Stimulated activated CD4-positive, alpha-beta T cell treated with anti-CD3 and anti-CD28 coated beads, Interleukin-2, amount 100 ng/mL, for 4 hours (primary cell): ENCODE data around the gene LZTR1.

Experiments used
- DNase-seq: peaks from one replicate; pipeline ENCODE4 v3.0.0-alpha.2; 2020; ENCODE audit warnings: low read depth

The LZTR1 gene

DNA sequence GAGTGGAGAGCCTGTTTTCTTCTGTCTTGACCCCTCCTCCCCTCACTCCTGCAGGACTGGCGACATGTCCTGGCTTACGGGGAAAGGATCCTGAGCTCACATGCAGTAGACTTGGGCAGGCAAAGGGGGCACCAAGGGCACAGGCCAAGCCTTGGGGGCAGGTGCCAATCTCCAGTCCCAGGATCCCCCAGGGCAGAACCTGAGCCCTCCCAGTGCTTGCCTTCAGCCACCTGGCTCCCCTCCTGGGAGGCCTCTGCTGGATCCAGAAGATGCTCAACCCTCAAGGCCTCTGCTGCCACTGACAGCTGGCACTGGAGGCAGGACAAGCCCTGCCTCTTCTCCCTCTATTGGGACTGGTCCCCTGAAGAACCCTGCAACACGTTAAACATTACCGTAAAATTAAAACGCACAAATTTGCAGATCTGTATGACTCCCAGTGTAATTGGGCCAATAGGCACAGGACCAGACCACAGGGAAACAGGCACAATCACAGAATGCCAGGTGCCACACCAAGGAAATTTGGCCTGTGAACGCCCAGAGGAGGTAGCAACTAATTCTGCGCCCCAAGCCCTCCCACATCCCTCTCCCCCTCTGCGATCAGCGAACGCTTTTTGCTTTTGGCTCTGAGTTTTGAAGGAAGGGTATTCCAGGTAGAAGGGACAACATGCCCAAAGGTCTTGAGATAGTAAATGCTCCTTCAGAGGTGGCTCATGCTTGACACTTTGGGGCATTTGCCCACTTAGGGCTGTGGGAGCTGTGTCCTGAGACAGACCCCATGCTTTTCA, 967 bp upstream of the LZTR1 start:
- DNase-seq: no peak

DNA sequence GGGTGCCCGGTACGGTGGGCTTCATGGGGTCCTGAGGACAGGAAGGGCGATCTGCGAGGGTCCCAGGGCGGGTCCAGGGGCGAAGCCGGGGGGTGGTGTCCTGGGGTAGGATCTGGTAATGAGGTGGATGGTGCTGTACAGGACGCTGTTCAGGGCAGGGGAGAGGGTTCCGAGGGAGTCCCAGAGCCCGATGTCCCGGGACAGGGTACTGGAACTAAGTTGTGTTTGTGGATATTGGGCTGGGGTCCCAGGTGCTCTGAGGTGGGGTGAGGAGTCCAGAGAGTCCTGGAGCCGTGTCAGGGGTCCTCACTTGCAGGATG, 426 bp downstream of the LZTR1 start:
- no peak for DNase-seq

- no peak for DNase-seq
These were observed 1.1 kb downstream of the LZTR1 start for GRCh38 chr22:20983081-20983771.

GRCh38 chr22:20985720-20986119, 3.6 kb downstream of the LZTR1 start:
- no peak for DNase-seq

DNA sequence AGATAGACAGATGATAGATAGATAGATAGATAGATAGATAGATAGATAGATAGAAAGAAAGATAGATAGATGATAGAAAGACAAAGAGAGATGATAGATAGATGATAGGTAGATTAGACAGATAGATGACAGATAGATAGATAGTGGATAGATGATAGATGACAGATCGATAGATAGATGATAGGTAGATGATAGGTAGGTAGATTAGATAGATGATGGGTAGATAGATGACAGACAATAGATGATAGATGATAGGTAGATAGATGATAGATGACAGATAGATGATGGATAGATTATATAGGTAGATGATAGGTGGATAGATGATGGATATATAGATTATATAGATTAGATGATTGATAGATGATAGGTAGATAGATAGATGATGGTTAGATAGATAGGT, 4.3 kb downstream of the LZTR1 start:
- no peak for DNase-seq

GRCh38 chr22:20987375-20987774, 5.3 kb downstream of the LZTR1 start:
- DNase-seq: no peak

- no peak for DNase-seq
These were observed 6.7 kb downstream of the LZTR1 start for GRCh38 chr22:20988573-20989322.

DNA sequence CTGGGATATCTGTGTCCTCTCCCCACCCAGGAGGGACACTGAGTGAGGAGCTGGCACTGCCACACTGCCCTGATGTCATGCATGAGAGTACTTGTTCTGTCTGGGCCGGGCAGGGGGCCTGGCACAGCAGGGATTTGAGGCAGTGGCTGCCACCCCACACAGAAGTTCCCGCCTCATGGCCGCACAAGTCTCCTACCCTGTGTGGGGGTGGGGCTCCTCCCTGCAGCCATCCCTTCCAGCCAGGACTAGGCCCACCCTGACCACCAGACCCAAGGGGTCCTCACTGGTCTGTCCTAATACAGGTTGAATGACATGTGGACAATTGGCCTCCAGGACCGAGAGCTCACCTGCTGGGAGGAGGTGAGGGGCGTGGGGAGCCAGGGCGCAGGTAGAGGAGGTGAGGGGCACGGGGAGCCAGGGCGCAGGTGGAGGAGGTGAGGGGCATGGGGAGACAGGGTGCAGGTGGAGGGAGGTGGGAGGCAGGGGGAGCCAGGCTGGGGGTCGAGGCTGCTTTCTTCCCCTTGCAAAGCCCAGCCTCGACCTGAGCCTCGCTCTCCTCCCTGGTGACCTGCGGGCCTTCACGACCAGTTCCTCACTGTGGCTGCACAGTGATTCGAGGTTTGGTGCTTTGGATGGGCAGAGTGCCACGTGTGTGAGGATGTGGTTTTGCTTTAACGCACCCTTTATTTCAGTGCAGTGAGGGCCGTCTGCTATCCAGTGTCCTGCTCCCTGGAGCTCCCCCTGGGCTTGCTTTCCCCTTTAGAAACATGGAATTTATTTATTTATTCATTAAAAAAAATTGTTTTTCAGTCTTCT, 7.4 kb downstream of the LZTR1 start:
- no peak for DNase-seq

DNA sequence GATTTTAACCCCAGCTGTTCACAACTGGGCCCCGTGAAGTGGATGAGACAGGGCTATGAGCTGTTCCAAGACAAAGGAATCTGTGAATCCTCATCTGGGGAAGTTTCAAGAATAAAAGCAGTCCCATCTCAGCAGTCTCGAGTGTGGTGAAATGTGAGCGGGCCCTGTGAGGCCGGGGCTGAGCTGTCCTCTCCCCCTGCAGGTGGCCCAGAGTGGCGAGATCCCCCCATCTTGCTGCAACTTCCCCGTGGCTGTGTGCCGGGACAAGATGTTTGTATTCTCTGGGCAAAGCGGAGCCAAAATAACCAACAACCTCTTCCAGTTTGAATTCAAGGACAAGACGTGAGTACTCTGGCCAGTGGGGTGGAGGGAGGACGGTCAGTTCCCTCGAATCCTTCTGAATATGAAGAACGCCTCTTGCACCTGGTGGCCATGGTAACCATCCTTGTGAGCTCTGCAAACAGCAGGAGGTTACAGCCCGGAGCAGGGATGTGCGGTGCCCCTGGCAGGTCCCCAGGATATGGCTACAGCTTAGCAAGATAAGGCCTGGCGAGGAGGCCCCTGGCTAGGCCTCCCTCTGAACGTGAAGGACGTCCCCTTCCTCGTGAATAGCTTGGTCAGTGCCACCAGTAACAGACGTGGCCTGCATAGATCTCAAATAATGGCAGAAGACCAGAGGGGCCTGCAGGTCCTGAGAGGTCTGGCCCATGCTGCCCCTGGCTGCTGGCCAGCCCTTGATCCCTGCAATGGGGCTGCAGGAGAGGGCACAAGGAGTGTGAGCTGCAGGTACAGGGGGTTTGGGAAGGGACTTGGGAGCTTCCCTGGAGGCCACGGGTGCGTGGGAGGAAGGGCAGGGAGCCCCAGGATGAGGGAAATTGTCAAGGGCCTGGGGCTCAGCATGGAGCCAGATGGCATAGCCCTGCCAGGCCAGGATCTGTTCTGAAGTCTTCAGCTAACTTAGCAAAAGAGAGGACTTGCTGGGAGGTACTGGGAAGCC, 8.4 kb downstream of the LZTR1 start:
- no peak for DNase-seq

DNA sequence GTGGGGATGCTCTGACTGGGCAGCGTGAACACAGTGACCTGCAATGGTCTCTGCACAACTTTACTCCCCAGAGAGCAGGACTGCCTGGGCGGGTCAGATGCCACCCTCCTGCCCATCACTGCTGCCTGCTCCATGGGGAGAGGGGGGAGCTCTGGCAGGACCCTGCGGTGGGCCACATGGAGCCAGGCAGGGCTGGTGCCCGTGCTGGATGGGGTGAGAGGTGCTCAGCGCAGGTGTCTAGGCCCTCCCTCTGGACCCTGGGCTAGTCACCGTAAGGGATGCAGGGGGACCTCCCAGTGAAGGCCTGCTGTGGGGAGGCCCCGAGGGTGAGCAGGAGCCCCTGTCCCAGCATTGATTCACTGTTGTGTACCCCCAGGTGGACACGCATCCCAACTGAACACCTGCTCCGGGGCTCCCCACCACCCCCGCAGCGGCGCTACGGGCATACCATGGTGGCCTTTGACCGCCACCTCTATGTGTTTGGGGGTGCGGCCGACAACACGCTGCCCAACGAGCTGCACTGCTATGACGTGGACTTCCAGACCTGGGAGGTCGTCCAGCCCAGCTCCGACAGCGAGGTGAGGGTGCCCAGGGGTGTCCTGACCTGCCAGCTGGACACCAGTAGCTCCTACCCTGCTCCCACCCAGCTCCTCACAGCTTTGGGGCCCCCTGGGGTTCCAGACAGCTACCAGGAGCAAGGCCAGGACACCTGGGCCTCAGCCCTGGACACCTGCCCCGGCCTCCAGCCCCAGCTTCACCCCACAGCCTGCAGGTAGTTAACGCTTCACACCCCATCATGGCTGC, 9.4 kb downstream of the LZTR1 start:
- no peak for DNase-seq

DNA sequence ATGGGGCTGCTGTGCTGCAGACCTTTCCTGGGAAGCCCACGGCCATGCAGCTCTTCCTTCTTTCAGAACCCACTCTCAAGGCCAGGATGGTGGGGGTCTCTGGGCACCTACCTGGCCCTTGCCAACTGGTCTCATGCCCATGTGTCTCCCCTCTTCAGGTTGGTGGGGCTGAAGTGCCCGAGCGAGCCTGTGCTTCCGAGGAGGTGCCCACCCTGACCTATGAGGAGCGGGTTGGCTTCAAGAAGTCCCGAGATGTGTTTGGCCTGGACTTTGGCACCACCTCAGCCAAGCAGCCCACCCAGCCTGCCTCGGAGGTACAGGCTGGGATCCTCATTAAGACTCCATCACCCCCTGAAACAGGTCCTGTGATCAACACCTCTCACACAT, 10.0 kb downstream of the LZTR1 start:
- DNase-seq: no peak

DNA sequence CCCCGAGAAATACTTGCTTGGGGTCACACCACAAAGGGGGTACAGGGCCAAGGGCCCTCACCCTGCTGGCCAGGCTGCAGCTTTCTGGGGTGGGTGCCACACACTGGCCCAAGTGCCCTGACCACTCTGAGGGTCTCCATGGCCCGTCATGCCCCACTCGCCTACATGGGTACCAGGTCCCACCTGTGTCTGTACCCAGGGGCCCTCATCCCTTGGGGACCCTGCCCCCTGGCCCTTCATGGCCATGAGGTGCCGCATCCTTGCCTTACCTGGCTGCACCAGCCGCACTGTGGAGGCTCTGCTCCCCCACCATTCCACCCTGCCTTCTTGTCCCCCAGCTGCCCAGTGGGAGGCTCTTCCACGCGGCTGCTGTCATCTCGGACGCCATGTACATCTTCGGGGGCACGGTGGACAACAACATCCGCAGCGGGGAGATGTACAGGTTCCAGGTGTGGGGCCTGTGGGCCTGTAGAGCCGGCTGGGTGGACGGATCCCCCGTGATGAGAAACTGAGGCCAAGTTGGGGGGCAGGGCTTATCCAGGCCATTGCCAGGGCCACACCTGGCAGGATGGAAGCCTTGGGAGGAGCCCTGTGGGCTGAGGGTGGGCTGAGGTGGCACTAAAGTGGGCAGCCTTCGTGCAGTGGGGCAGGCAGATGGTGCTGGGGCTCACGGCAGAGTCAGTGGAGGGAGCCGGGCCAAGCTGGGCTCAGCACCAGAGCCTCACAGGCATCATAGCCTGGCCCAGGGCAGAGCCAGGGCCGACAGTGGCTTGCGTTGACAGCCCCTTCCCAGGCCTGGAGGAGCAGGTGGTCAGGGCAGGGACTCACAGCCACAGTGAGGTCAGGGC, 10.6 kb downstream of the LZTR1 start:
- no peak for DNase-seq

GRCh38 chr22:20993304-20994127, 11.4 kb downstream of the LZTR1 start:
- no peak for DNase-seq

GRCh38 chr22:20994128-20994901, 12.2 kb downstream of the LZTR1 start:
- DNase-seq: no peak

DNA sequence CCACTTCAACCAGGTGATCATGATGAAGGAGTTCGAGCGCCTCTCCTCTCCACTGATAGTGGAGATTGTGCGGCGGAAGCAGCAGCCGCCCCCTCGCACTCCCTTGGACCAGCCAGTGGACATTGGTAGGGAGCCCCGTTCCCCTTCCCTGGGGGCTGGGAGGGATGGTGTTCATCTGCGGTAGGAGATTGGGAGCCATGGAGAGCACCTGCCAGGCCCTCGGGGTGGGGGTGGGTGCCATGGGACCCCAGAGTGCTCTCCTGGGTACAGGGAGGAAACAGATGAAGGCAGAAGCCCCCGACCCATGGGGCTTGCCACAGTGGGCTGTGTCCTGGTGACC, 12.8 kb downstream of the LZTR1 start:
- no peak for DNase-seq

DNA sequence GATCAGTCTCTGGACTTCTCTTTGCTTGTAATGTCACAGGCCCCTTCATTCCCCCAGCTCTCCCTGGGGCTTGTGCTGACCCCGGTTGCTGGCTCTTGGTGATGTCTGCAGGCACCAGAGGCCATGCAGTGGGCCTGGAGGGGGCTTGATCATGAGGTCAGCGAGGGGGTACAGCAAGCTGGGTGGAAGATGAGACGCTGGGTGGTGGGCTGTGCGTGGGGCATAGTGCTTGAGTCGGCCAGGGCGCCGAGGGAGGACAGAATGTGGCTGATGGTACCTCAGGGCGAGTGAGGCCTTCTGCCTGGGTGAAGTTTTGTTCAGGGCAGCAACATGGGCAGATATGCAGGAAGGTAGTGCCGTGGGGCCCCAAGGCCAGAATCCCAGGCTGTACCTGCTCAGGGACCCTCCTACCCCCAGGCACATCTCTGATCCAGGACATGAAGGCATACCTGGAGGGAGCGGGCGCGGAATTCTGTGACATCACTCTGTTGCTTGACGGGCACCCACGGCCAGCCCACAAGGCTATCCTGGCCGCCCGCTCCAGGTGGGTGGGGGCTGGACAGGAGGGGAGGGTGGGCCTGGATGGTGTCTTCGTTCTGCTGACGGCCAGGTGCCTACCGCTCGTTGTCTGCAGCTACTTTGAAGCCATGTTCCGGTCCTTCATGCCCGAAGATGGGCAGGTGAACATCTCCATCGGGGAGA, 13.4 kb downstream of the LZTR1 start:
- no peak for DNase-seq

DNA sequence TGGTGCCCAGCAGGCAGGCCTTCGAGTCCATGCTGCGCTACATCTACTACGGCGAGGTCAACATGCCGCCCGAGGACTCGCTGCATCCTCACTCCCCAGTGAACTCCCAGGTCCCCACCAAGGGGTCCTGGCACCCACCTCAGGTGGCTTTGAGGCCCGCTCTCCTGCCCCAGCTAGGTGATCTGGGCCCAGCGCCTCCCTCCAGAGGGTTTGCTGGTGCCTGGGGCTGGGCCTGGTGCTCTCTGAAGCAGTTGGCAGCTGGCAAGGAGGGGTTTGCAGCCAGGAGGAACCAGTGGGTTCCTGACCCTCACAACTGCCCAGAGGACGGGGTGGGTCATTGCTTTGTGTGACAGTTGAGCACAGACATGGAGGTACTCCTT, 13.9 kb downstream of the LZTR1 start:
- no peak for DNase-seq
